Neural crest cell (in vitro differentiated cells): ENCODE results near the gene MYH13. TPM values are rescaled to one million over a fixed set of nuclear protein-coding genes. Genes with fewer than 3 reads are reported as not detected.

Experiments
- DNase-seq: peaks from one replicate; pipeline ENCODE4 v3.0.0; 2021; ENCODE audit warnings: low read depth, mixed read lengths, low spot score
- H3K27ac Mint-ChIP-seq: one replicate; pipeline ENCODE4 v1.8.0; 2021; ENCODE audit warnings: mild to moderate bottlenecking, mixed read lengths; ENCODE audit not compliant: unreplicated experiment
- H3K27me3 Mint-ChIP-seq: 2 replicates; pipeline ENCODE4 v1.8.0; 2021; ENCODE audit warnings: low read depth, mild to moderate bottlenecking, mixed read lengths
- H3K36me3 Mint-ChIP-seq: 2 replicates; pipeline ENCODE4 v1.8.0; 2021; ENCODE audit warnings: low read depth, mild to moderate bottlenecking, mixed read lengths
- H3K4me1 Mint-ChIP-seq: 2 replicates; pipeline ENCODE4 v1.8.0; 2021; ENCODE audit warnings: mixed read lengths
- H3K4me3 Mint-ChIP-seq: one replicate; pipeline ENCODE4 v1.8.0; 2021; ENCODE audit warnings: mild to moderate bottlenecking, mixed read lengths
- H3K9me3 Mint-ChIP-seq: 2 replicates; pipeline ENCODE4 v1.8.0; 2021; ENCODE audit warnings: mixed read lengths
- total RNA-seq: library from RNA; stranded (reverse); gene quantifications from 2 replicates; pipeline ENCODE4 v1.2.1, GENCODE V29; 2021
- TF ChIP-seq, protein P1 (sequence below): fragments of 200-600 bp; sonication (generic); conservative IDR thresholded peaks from 2 replicates; pipeline ENCODE4 v1.5.0; 2021; ENCODE audit warnings: antibody characterized with exemption, mild to moderate bottlenecking

The MYH13 gene
- total RNA-seq, 1 donor from 2014 or later: not detected

DNA sequence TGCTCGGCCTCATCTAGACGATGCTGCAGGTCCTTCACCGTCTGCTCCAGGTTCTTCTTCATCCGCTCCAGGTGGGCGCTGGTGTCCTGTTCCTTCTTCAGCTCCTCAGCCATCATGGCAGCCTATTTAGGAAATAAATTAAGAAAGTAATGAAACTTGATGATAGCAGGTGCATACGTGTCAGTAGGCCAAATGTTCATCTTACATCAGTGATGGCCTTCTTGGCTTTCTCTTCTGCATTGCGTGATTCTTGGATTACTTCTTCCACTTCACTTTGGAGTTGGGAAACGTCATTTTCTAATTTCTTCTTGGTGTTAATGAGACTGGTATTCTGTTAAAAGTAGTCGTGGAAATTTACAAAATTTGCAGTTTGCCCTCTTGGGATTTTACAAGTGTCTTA is 20.1 kb upstream of the MYH13 start:
- no peak overlapping the region for H3K4me3 Mint-ChIP-seq
- H3K36me3 Mint-ChIP-seq: no peaks in the 10 kb centered on the region
- H3K9me3 Mint-ChIP-seq: peaks cover 6% of the 10 kb centered on the region
- H3K4me1 Mint-ChIP-seq: no peaks in the 10 kb centered on the region
- TF ChIP-seq, protein P1, sequence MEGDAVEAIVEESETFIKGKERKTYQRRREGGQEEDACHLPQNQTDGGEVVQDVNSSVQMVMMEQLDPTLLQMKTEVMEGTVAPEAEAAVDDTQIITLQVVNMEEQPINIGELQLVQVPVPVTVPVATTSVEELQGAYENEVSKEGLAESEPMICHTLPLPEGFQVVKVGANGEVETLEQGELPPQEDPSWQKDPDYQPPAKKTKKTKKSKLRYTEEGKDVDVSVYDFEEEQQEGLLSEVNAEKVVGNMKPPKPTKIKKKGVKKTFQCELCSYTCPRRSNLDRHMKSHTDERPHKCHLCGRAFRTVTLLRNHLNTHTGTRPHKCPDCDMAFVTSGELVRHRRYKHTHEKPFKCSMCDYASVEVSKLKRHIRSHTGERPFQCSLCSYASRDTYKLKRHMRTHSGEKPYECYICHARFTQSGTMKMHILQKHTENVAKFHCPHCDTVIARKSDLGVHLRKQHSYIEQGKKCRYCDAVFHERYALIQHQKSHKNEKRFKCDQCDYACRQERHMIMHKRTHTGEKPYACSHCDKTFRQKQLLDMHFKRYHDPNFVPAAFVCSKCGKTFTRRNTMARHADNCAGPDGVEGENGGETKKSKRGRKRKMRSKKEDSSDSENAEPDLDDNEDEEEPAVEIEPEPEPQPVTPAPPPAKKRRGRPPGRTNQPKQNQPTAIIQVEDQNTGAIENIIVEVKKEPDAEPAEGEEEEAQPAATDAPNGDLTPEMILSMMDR: no peak
- no peak overlapping the region for H3K27ac Mint-ChIP-seq
- DNase-seq: no peak
- peaks cover 13% of the 10 kb centered on the region for H3K27me3 Mint-ChIP-seq

DNA sequence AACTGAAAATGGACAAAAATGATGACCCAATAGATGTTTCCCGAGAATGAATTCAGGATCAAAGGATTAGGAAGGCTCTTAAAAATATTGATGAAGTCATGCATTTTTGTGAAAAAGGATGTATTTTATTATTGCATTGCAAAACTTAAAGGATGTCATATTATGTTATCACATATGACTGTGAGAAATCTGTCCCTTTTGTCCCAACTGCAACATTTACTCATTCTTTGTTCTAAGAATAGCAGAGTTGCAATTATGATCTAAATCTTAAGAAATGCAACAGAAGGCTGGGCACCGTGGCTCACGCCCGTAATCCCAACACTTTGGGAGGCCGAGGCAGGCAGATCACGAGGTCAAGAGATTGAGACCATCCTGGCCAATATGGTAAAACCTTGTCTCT is 13.1 kb upstream of the MYH13 start:
- DNase-seq: no peak
- H3K9me3 Mint-ChIP-seq: peaks cover 9% of the 10 kb centered on the region
- H3K27me3 Mint-ChIP-seq: peaks cover 4% of the 10 kb centered on the region

DNA sequence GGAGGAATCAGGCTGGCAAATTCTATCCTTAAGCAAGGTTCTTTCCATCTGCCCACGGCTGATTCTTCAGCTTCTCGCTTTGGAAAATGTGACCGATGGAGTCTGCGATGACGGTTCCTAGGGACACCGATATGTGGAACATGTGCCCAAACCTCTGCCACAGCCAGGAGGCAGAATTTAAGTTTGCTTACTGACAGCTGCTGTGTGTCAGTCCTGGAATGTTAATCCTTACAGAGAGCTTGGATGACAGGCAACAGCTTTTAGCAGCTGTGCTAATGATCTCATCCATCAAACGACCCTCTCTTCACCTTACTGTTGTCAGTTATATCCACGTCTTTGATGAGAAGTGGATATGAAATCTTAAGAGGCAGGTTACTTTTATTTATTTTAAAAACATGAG is 11.4 kb upstream of the MYH13 start:
- peaks cover 8% of the 10 kb centered on the region for H3K9me3 Mint-ChIP-seq
- H3K27me3 Mint-ChIP-seq: peaks cover 4% of the 10 kb centered on the region
- TF ChIP-seq, protein P1: no peak
- no peak overlapping the region for H3K4me3 Mint-ChIP-seq
- H3K4me1 Mint-ChIP-seq: no peaks in the 10 kb centered on the region
- DNase-seq: no peak
- no peak overlapping the region for H3K27ac Mint-ChIP-seq
- H3K36me3 Mint-ChIP-seq: no peaks in the 10 kb centered on the region

More for the DNA sequence above, 13.1 kb upstream of the MYH13 start:
- H3K27ac Mint-ChIP-seq: no peak overlapping the region
- TF ChIP-seq, protein P1: no peak
- no peaks in the 10 kb centered on the region for H3K4me1 Mint-ChIP-seq
- no peak overlapping the region for H3K4me3 Mint-ChIP-seq
- no peaks in the 10 kb centered on the region for H3K36me3 Mint-ChIP-seq

DNA sequence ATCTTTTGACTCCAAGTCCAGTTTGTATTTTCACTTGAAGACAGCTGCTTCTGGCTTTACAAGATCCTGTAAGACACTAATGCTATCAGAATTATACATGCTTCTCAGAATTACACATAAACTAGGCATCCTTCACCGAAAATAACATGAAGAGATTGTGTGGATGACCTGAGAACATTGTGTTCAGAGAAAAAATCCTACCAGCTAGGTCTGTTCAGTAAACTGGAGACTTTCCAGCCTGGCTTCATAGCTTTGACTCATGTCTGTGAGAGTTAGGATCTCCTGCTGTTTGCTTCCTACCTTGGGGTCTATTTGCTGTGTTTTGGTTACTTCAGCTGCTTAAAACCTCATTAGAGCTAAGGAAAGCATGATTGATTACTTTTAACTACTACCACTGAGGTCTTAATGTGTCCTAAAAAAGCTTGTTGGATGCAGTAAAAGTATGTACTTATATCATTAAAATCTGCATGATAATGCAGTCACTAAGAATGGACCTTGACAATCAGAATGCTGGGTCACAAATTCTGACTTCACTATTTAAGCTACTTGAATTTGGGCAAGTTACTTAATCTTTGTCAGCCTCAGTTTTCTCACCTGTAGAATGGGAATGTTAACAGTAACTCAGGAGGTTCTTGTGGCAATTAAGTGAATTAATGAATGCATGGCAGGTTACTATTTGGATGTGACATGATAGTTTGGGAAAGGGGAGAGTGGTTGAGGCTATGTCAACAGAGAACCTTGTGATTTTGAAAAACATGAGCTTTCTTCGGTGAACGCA is 8.0 kb upstream of the MYH13 start:
- Mint-ChIP-seq H3K9me3 (no peaks in the 10 kb centered on the region), H3K27ac (no peak overlapping the region), H3K36me3 (no peaks in the 10 kb centered on the region), H3K4me1 (no peaks in the 10 kb centered on the region), H3K4me3 (no peak overlapping the region), H3K27me3 (peaks cover 4% of the 10 kb centered on the region)
- TF ChIP-seq, protein P1: no peak
- no peak for DNase-seq

DNA sequence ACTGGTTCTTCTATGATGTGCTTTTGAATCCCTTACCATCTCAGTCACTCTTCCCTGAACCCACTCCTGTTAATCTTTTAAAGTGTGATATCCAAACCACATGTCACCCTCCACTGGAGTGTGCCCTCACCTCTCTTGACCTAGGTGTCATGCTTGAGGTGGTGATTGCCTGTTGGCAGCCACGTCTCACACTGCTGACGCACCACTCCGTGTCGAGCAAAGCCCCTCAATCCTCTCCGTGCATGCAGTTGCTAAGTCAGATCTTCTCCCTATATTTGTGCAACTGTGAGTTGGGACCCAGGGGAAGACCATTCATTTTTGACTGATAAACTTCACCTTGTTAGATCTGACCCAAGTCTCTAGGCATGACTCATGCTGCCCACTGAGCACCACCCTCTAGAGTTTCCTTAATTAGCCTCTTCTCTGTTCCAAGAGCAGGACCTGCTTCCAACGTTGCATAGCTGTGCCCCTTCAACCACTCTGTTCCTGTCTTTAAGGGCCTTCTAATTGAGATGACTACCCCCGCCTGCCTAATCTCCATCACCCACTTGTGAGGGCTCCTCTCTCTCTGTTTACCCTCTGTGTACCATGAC is 2.7 kb downstream of the MYH13 start:
- no peak overlapping the region for H3K4me3 Mint-ChIP-seq
- TF ChIP-seq, protein P1: no peak

More for the DNA sequence above, 2.7 kb downstream of the MYH13 start:
- Mint-ChIP-seq H3K27me3 (peaks cover 3% of the 10 kb centered on the region), H3K9me3 (no peaks in the 10 kb centered on the region), H3K36me3 (no peaks in the 10 kb centered on the region), H3K27ac (no peak overlapping the region), H3K4me1 (no peaks in the 10 kb centered on the region)
- no peak for DNase-seq
